HepG2 (cell line): ENCODE measurements around the gene ADCYAP1R1. TPM values are rescaled to one million over a fixed set of nuclear protein-coding genes. Genes with fewer than 3 reads are reported as not detected.

Experiments
- ATAC-seq: fragments of 200-7000 bp; cut with Tn5 transposase; 3 replicates; pipeline ENCODE4 v1.9.1; 2020; ENCODE audit warnings: mild to moderate bottlenecking, moderate library complexity
- BruUV-seq: library from RNA; stranded (reverse); fragments of 400-500 nt; replicated peaks from 2 replicates; lab custom pipeline; 2021; lab: Mats Ljungman, UMichigan
- CTCF ChIA-PET: fragments of 300-600 bp; formaldehyde crosslinking; extraction: SDS; loops from one replicate; lab custom pipeline; 2021; ENCODE audit warnings: low total read pairs, inconsistent platforms, low intra/inter-chr PET ratio; lab: Yijun Ruan, JAX
- POLR2A ChIA-PET: fragments of 350-600 bp; sonication (Branson Sonifier 250); formaldehyde crosslinking; loops from one replicate; lab custom pipeline; 2020; ENCODE audit warnings: antibody characterized with exemption, inconsistent platforms; lab: Yijun Ruan, JAX
- DNase-seq: peaks from one replicate; pipeline ENCODE4 v3.0.0-alpha.2; 2015; ENCODE audit warnings: low spot score
- FAIRE-seq: peaks from 3 replicates; lab custom pipeline; 2011; peaks lifted over from hg19 to GRCh38; lab: Jason Lieb, UNC
- H2AFZ ChIP-seq: one replicate; pipeline ENCODE4 v1.6.1; 2011; ENCODE audit warnings: low read length, inconsistent platforms
- H3K27ac ChIP-seq: fragments of 300-600 bp; 3 replicates; pipeline ENCODE4 v1.8.0; 2011; ENCODE audit warnings: mixed run types, mild to moderate bottlenecking, mixed read lengths, low read length, inconsistent platforms; ENCODE audit not compliant: insufficient read depth; ENCODE audit errors: extremely low read length
- H3K27me3 ChIP-seq, 2 experiments: fragments of 200-600 bp in 1 of 2; 2 replicates in 1 of 2; 3 replicates in 1 of 2; pipeline versions ENCODE4 v1.6.0 to v1.8.0; 2011; ENCODE audit warnings: low read length in 2 of 2, mild to moderate bottlenecking in 2 of 2, moderate library complexity in 2 of 2, inconsistent platforms in 1 of 2; ENCODE audit not compliant: insufficient read depth in 2 of 2, control insufficient read depth in 1 of 2
- H3K36me3 ChIP-seq, 2 experiments: fragments of 200-600 bp in 1 of 2; replicated peaks in 1 of 2; 2 replicates in 1 of 2; 3 replicates in 1 of 2; pipeline versions ENCODE4 v1.5.1 to v1.8.0; 2011; ENCODE audit warnings: low read length in 2 of 2, inconsistent platforms in 1 of 2; ENCODE audit not compliant: insufficient read depth in 2 of 2, control insufficient read depth in 1 of 2
- H3K4me1 ChIP-seq: 2 replicates; pipeline ENCODE4 v1.5.1; 2012; ENCODE audit warnings: low read length, inconsistent platforms; ENCODE audit not compliant: insufficient read depth
- H3K4me2 ChIP-seq: 2 replicates; pipeline ENCODE4 v1.6.0; 2011; ENCODE audit warnings: low read depth, low read length, inconsistent platforms
- H3K4me3 ChIP-seq, 3 experiments: fragments of 200-600 bp in 1 of 3; sonication (generic), shearing (Covaris generic) in 1 of 3; replicated peaks in 1 of 3; 2 replicates each; pipeline ENCODE4 v1.5.1; 2011 to 2016; ENCODE audit warnings: low read length in 3 of 3, inconsistent platforms in 2 of 3, low read depth in 2 of 3, mild to moderate bottlenecking in 2 of 3, control low read depth in 1 of 3, mixed read lengths in 1 of 3; ENCODE audit not compliant: insufficient read depth in 1 of 3
- H3K79me2 ChIP-seq: one replicate; pipeline ENCODE4 v1.6.1; 2011; ENCODE audit warnings: low read length, inconsistent platforms; ENCODE audit not compliant: insufficient read depth
- H3K9ac ChIP-seq: 2 replicates; pipeline ENCODE4 v1.6.0; 2011; ENCODE audit warnings: mild to moderate bottlenecking, low read depth, low read length, inconsistent platforms; ENCODE audit not compliant: insufficient read depth
- H3K9me3 ChIP-seq: 2 replicates; pipeline ENCODE4 v1.5.1; 2012; ENCODE audit warnings: mild to moderate bottlenecking, low read length
- H4K20me1 ChIP-seq: 2 replicates; pipeline ENCODE4 v1.6.0; 2011; ENCODE audit warnings: inconsistent platforms, mild to moderate bottlenecking, low read length, moderate library complexity; ENCODE audit not compliant: insufficient read depth
- ATF1 ChIP-seq: IDR thresholded peaks from 2 replicates; pipeline ENCODE4 v1.6.1; 2016; ENCODE audit warnings: mild to moderate bottlenecking, control low read depth
- CAMTA2 ChIP-seq: sonication (generic); formaldehyde crosslinking; IDR thresholded peaks from 2 replicates; pipeline ENCODE4 v1.4.0; 2020; ENCODE audit warnings: mild to moderate bottlenecking, missing genetic modification reagents, borderline replicate concordance
- HIVEP1 ChIP-seq: sonication (generic); formaldehyde crosslinking; IDR thresholded peaks from 2 replicates; pipeline ENCODE4 v1.4.0; 2020; ENCODE audit warnings: mild to moderate bottlenecking, missing genetic modification reagents
- NONO ChIP-seq, 2 experiments: fragments of 450-650 bp in 1 of 2; sonication (generic) in 1 of 2; formaldehyde crosslinking in 1 of 2; IDR thresholded peaks in 1 of 2; conservative IDR thresholded peaks in 1 of 2; 2 replicates each; pipeline versions ENCODE4 v1.6.1 to v1.8.0; 2017 to 2022; ENCODE audit warnings: mild to moderate bottlenecking in 1 of 2, missing genetic modification reagents in 1 of 2, moderate library complexity in 1 of 2
- PAXIP1 ChIP-seq: sonication (generic); formaldehyde crosslinking; conservative IDR thresholded peaks from 2 replicates; pipeline ENCODE4 v1.4.0; 2020; ENCODE audit warnings: mild to moderate bottlenecking, missing genetic modification reagents, moderate library complexity
- TEAD3 ChIP-seq: optimal IDR thresholded peaks from 2 replicates; pipeline ENCODE3; 2016; ENCODE audit warnings: borderline replicate concordance
- ZFAT ChIP-seq: sonication (generic); formaldehyde crosslinking; conservative IDR thresholded peaks from 2 replicates; pipeline ENCODE4 v1.8.1; 2023; ENCODE audit warnings: missing genetic modification reagents, inconsistent platforms
- ZNF616 ChIP-seq: sonication (generic); formaldehyde crosslinking; IDR thresholded peaks from 2 replicates; pipeline ENCODE4 v1.5.0; 2020; ENCODE audit warnings: low read depth, mild to moderate bottlenecking, missing genetic modification reagents
- ZNF761 ChIP-seq: sonication (generic); formaldehyde crosslinking; conservative IDR thresholded peaks from 2 replicates; pipeline ENCODE4 v1.4.0; 2020; ENCODE audit warnings: mild to moderate bottlenecking, missing genetic modification reagents
- ZNF775 ChIP-seq: sonication (generic); formaldehyde crosslinking; IDR thresholded peaks from 2 replicates; pipeline ENCODE4 v1.4.0; 2020; ENCODE audit warnings: missing genetic modification reagents, mild to moderate bottlenecking, moderate library complexity, borderline replicate concordance
- ZNF781 ChIP-seq: sonication (generic); formaldehyde crosslinking; IDR thresholded peaks from 2 replicates; pipeline ENCODE4 v1.5.1; 2020; ENCODE audit warnings: borderline replicate concordance, mild to moderate bottlenecking, missing genetic modification reagents; ENCODE audit errors: not compliant biosample characterization
- WGBS: methylation state at CpG from one replicate; pipeline ENCODE4 v1.1.6; 2017; ENCODE audit warnings: low lambda C conversion rate; 5-methylcytosine and 5-hydroxymethylcytosine counted together
- in situ Hi-C: cut with HindIII; loops from 2 replicates; pipeline ENCODE4 v1.10.0; 2017; ENCODE audit warnings: low pct_unique_long_range_greater_than_20kb; ENCODE audit not compliant: extremely low pct_ligation_motif_present
- intact Hi-C: fragments of 100-400 bp; cut with micrococcal nuclease; formaldehyde crosslinking; loops from one replicate; pipeline ENCODE4 v1.10.0; 2022; ENCODE audit not compliant: unreplicated experiment
- polyA plus RNA-seq, 8 experiments: library from polyadenylated mRNA; depleted of rRNA in 3 of 8; stranded (reverse) in 7 of 8; unstranded in 1 of 8; fragments of >200 nt; fragmentation: Illumina TruSeq in 4 of 8; extraction: Trizol in 4 of 8; gene quantifications; 2 replicates each; pipeline versions ENCODE4 v1.2.1 to v1.2.3, GENCODE V29; 2011 to 2016; ENCODE audit warnings: low read depth in 4 of 8, missing spikeins in 1 of 8, mixed read lengths in 1 of 8; ENCODE audit not compliant: insufficient read depth in 1 of 8
- total RNA-seq, 5 experiments: library from RNA; depleted of rRNA; stranded (reverse); fragments of >200 nt; fragmentation: Illumina TruSeq; extraction: Trizol; gene quantifications; 2 replicates each; pipeline ENCODE4 v1.2.3, GENCODE V29; 2016; ENCODE audit warnings: low read depth in 1 of 5
- TF ChIP-seq, protein P1 (sequence below): sonication (generic); formaldehyde crosslinking; IDR thresholded peaks from 2 replicates; pipeline ENCODE4 v1.5.0; 2020; ENCODE audit warnings: missing genetic modification reagents
- TF ChIP-seq, protein P2 (sequence below): sonication (generic); formaldehyde crosslinking; IDR thresholded peaks from 2 replicates; pipeline ENCODE4 v1.5.1; 2020; ENCODE audit warnings: mild to moderate bottlenecking, missing genetic modification reagents, borderline replicate concordance

Gene ADCYAP1R1
- total and polyA plus RNA-seq, 2 of the 13 experiments (the other 11 are each of a cell fraction or from before 2014, with no cell fraction given), result not detected

- TF ChIP-seq PAXIP1 (no peak), ZNF761 (CRISPR knock-in tag) (no peak), ATF1 (CRISPR knock-in tag) (no peak), ZNF781 (CRISPR knock-in tag) (no peak), HIVEP1 (no peak)
- TF ChIP-seq, protein P1, sequence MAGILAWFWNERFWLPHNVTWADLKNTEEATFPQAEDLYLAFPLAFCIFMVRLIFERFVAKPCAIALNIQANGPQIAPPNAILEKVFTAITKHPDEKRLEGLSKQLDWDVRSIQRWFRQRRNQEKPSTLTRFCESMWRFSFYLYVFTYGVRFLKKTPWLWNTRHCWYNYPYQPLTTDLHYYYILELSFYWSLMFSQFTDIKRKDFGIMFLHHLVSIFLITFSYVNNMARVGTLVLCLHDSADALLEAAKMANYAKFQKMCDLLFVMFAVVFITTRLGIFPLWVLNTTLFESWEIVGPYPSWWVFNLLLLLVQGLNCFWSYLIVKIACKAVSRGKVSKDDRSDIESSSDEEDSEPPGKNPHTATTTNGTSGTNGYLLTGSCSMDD (CRISPR knock-in tag), result no peak
Observed at GRCh38 chr7:31022117-31022516, 30.0 kb upstream of the ADCYAP1R1 start (continued).

GRCh38 chr7:31022726-31023125 lies 29.4 kb upstream of the ADCYAP1R1 start:
- no peaks in the 10 kb centered on the region for H3K9me3 ChIP-seq
- POLR2A ChIA-PET, result no interaction called here
- no peaks in the 10 kb centered on the region for H3K79me2 ChIP-seq
- no peaks in the 10 kb centered on the region for H3K36me3 ChIP-seq
- no peak overlapping the region for H3K9ac ChIP-seq
- FAIRE-seq, result no peak
- H4K20me1 ChIP-seq, result no peaks in the 10 kb centered on the region
- no peak overlapping the region for H3K4me3 ChIP-seq
- H2AFZ ChIP-seq, result no peak overlapping the region
- BruUV-seq, result no TSS peak
- intact Hi-C loops (no loop called here), in situ Hi-C loops (no loop called here)
- H3K27me3 ChIP-seq, result peaks cover 2 to 16% of the 10 kb centered on the region in 2 experiments; a peak in 4 of 5 replicates
- 12% methylated on average over 3 of the region's 3 CpGs for WGBS
- CTCF ChIA-PET, result no interaction called here
- H3K4me1 ChIP-seq, result no peaks in the 10 kb centered on the region
- H3K27ac ChIP-seq, result no peak overlapping the region
- H3K4me2 ChIP-seq, result no peak overlapping the region
- no peak for ATAC-seq
- DNase-seq, result no peak
- TF ChIP-seq ZFAT (CRISPR knock-in tag) (no peak), TEAD3 (no peak), ZNF775 (CRISPR knock-in tag) (no peak), ZNF616 (CRISPR knock-in tag) (no peak), NONO (IDR thresholded peaks at IDR 0.05) (no peak), NONO (CRISPR knock-in tag; conservative IDR thresholded peaks at IDR 0.05) (no peak), CAMTA2 (no peak)
- TF ChIP-seq, protein P2, sequence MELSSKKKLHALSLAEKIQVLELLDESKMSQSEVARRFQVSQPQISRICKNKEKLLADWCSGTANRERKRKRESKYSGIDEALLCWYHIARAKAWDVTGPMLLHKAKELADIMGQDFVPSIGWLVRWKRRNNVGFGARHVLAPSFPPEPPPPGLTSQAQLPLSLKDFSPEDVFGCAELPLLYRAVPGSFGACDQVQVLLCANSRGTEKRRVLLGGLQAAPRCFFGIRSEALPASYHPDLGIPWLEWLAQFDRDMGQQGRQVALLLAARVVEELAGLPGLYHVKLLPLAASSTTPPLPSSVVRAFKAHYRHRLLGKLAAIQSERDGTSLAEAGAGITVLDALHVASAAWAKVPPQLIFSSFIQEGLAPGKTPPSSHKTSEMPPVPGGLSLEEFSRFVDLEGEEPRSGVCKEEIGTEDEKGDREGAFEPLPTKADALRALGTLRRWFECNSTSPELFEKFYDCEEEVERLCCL (CRISPR knock-in tag), result no peak
